Measurements from ENCODE around the gene PTCSC3. TPM values are rescaled to one million over a fixed set of nuclear protein-coding genes. Genes with fewer than 3 reads are reported as not detected.
"Not testable (repeated sequence)": the region's sequence is repeated elsewhere in the genome, so short reads cannot be mapped to it uniquely, and the experiment has no call there.

PTCSC3 gene
- total RNA-seq, 1 experiment from 2014 or later = not detected

GRCh38 chr14:36173161-36173560 is 3.4 kb downstream of the PTCSC3 start:
- DNase-seq (ENCODE audit: low read depth) = no peak

- no peak for DNase-seq (ENCODE audit: low read depth)
Measured at GRCh38 chr14:36171607-36172006, 4.9 kb downstream of the PTCSC3 start.

GRCh38 chr14:36167431-36167830 is 9.1 kb downstream of the PTCSC3 start:
- DNase-seq (ENCODE audit: low read depth) = no peak

GRCh38 chr14:36163451-36163850 is 13.1 kb downstream of the PTCSC3 start:
- no peak for DNase-seq (ENCODE audit: low read depth)

GRCh38 chr14:36162267-36162666 is 14.3 kb downstream of the PTCSC3 start:
- no peak for DNase-seq (ENCODE audit: low read depth)

- no peak for DNase-seq (ENCODE audit: low read depth)
Measured at GRCh38 chr14:36161776-36162175, 14.7 kb downstream of the PTCSC3 start.

GRCh38 chr14:36151335-36151734 is 25.2 kb downstream of the PTCSC3 start:
- no peak for DNase-seq (ENCODE audit: low read depth)

- DNase-seq (ENCODE audit: low read depth) = no peak
Measured at GRCh38 chr14:36134038-36134437, 42.5 kb downstream of the PTCSC3 start.

GRCh38 chr14:36132826-36133225 is 43.7 kb downstream of the PTCSC3 start:
- DNase-seq (ENCODE audit: low read depth) = no peak

GRCh38 chr14:36130186-36130585 is 46.3 kb downstream of the PTCSC3 start:
- DNase-seq (ENCODE audit: low read depth) = no peak

- DNase-seq (ENCODE audit: low read depth) = no peak
Measured at GRCh38 chr14:36129181-36129580, 47.3 kb downstream of the PTCSC3 start.

GRCh38 chr14:36113341-36113740 is 63.2 kb downstream of the PTCSC3 start:
- DNase-seq (ENCODE audit: low read depth) = no peak

GRCh38 chr14:36111822-36112583 is 64.5 kb downstream of the PTCSC3 start:
- no peak for DNase-seq (ENCODE audit: low read depth)

- DNase-seq (ENCODE audit: low read depth) = no peak
Measured at GRCh38 chr14:36105401-36105800, 71.1 kb downstream of the PTCSC3 start.

- DNase-seq (ENCODE audit: low read depth) = not testable (repeated sequence)
Measured at GRCh38 chr14:36104258-36104657, 72.3 kb downstream of the PTCSC3 start.

GRCh38 chr14:36099619-36100018 is 76.9 kb downstream of the PTCSC3 start:
- DNase-seq (ENCODE audit: low read depth) = no peak

GRCh38 chr14:36097356-36097755 is 79.2 kb downstream of the PTCSC3 start:
- DNase-seq (ENCODE audit: low read depth) = no peak

GRCh38 chr14:36096090-36096489 is 80.4 kb downstream of the PTCSC3 start:
- DNase-seq (ENCODE audit: low read depth) = no peak

- DNase-seq (ENCODE audit: low read depth) = no peak
Measured at GRCh38 chr14:36094963-36095362, 81.6 kb downstream of the PTCSC3 start.

GRCh38 chr14:36091096-36091495 is 85.4 kb downstream of the PTCSC3 start:
- DNase-seq (ENCODE audit: low read depth) = peak; percentile 61

GRCh38 chr14:36087411-36087810 is 89.1 kb downstream of the PTCSC3 start:
- no peak for DNase-seq (ENCODE audit: low read depth)

GRCh38 chr14:36086629-36087395 is 89.7 kb downstream of the PTCSC3 start:
- DNase-seq (ENCODE audit: low read depth) = no peak

- DNase-seq (ENCODE audit: low read depth) = no peak
Measured at GRCh38 chr14:36085861-36086260, 90.7 kb downstream of the PTCSC3 start.
